ENCODE results near the gene ADARB2.

- no peak for TF ChIP-seq CTCF (IDR thresholded peaks at IDR 0.05)
- no peak for TF ChIP-seq POLR2A (IDR thresholded peaks at IDR 0.05)
These were observed 41.2 kb downstream of the ADARB2 start for GRCh38 chr10:1696106-1696505.

All from testis (tissue), 2 donors.